Muscle of back (tissue), 11 donors: ENCODE measurements around the gene PHLPP2. TPM values are rescaled to one million over a fixed set of nuclear protein-coding genes. Genes with fewer than 3 reads are reported as not detected.

ENCODE experiments used
- DNase-seq, 3 donors: peaks; one replicate each; pipeline versions ENCODE4 v3.0.0 to v3.0.0-alpha.2; 2013
- polyA plus RNA-seq, 10 donors: library from polyadenylated mRNA; unstranded; fragments of 120-200 nt; gene quantifications; one replicate each; pipeline ENCODE4 v1.2.1, GENCODE V29; 2013; ENCODE audit not compliant: insufficient read length in 10 of 10

PHLPP2 gene
- polyA plus RNA-seq, 10 donors: 4.9 to 7.8 (median 6.3) TPM

DNA sequence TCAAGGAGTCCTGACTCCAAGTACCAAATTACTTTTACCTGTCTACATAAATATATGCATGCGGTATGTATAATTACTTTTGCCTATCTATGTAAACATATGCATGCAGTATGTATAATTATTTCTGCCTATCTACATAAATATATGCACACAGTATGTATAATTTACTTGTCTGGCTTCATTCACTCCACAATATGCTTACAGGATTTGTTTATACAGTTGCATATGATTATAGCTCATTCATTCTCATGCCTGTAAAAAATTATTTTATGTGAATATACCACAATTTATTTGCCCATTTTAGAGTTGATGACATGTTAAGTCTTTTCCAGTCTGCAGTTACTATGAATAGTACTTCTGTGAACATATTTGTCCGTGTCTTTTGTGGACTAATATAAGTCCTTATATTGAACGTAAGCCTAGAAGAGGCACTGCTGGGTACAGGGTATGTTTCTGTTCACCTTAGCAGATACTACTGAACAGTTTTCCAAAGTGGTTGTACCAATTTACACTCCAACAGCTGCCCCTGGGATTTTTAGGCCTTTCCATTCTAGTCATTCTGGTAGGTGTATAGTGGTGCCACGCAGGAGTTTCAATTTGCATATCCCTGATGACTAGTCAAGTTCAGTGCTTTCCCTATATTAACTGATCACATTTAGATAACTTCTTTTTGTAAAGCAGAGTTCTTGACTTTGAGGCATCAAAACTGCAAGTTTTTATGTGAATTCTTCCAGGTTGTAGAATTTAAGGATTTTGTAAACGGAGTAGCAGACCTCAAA, 51.5 kb downstream of the PHLPP2 start:
- no peak for DNase-seq

- no peak for DNase-seq
Measured at GRCh38 chr16:71672125-71672524, 52.4 kb downstream of the PHLPP2 start.

- no peak for DNase-seq
Measured at GRCh38 chr16:71671165-71671564, 53.3 kb downstream of the PHLPP2 start.

DNA sequence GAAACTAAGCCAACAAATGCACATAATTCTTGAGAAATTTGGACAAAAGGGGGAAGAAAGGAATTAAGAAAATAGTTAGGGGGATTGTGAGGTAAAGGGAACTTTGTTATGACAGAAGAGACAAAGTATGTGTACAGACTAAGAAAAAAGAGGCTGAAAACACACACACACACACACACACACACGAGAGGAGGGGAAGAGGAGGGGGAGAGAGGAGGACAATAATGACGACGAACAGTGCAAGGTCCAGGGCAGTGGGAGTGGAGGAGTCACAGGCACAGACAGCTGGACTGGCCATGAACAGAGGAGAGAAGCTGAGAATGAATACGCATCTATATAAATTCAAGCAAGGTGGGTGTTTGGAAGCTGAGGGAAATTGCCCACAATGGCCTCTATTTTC, 54.0 kb downstream of the PHLPP2 start:
- DNase-seq: no peak

- DNase-seq: no peak
Measured at GRCh38 chr16:71669926-71670536, 54.5 kb downstream of the PHLPP2 start.

DNA sequence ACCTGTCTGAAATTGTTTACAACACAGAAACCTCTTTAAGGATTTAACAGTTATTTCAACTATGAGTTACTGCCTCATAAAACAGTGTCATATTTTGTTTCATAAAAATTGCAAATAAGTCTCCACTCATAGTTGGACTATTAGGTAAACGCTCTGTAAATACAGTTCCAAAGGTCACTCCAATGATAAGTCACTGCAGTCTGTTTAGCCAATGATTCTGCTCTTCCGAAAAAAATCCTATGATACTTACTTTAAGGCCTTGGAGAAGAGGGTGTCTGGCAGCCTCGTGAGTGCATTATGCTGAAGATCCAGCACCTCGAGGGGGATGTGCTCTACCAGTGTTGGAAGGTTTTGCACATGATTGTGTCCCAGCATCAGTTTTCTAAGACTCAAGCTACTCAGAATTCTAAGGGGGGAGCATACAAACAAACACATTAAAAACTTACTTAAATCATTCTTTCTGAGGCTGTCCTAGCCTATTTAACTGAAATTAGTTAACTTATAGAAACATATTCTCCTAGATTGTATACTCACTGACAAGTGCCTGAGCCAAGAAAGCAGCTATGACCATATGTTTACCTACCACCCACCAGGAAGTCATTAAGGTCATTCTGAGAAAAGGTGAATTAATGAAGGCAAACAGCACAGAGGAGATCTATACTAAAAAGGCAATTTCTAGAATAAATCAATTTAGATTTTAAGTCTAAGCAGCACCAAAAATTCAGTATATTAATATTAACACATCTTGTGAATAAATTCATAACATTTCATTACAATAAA, 57.4 kb downstream of the PHLPP2 start:
- DNase-seq: no peak

DNA sequence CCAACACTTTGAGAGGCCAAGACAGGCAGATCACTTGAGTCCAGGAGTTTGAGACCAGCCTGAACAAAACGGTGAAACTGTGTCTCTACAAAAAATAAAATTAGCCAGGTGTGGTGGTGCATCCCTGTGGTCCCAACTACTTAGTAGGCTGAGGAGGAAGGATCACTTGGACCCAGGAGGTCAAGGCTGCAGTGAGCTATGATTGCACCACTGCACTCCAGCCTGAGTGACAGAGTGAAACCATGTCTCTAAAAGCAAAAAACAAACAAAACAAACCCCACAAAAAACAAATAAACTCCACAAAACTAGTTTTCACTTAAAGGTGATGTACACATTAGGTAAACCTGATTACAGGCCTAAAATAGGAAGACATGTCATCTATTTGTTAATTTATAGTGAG, 58.2 kb downstream of the PHLPP2 start:
- no peak for DNase-seq

DNA sequence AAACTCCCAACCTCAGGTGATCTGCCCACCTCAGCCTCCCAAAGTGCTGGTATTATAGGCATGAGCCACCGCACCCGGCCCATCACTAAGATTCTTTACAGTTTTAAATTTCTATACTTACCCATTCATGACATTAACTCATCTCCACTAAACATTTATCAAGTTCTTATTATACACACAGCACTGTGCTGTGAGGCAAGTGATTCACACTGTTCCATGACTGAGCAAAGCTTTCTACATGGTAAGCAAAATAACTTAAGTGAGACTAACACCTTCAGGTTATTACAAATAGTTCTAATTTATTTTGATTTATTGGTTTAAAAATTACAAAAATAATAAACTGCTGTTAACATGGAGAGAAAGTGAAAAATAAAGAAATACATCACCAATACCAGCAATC, 65.0 kb downstream of the PHLPP2 start:
- no peak for DNase-seq

- no peak for DNase-seq
Measured at GRCh38 chr16:71658771-71659170, 65.7 kb downstream of the PHLPP2 start.

GRCh38 chr16:71649704-71650103, 74.8 kb downstream of the PHLPP2 start:
- DNase-seq: no peak

GRCh38 chr16:71648921-71649320, 75.6 kb downstream of the PHLPP2 start:
- no peak for DNase-seq

- DNase-seq: no peak
Measured at GRCh38 chr16:71648162-71648561, 76.3 kb downstream of the PHLPP2 start.

DNA sequence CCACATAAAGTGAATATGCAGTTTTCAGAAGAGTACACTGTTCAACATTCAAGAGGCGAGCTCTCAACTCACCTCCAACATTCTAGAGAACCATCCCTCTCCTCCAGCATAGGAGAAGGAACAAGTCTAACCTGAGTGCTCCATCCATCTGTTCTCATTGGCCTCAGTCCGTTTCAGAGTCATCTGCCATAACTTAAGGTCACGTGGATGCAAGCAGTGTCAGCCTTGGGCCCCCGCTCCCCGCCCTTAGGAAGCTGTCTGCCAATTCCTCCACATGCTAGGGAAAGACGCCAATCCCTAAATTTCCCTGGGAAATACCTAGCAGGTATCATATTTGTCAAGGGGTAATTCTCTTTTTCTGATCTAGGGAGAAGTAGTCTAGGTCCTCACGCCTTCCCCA, 77.1 kb downstream of the PHLPP2 start:
- DNase-seq: no peak

DNA sequence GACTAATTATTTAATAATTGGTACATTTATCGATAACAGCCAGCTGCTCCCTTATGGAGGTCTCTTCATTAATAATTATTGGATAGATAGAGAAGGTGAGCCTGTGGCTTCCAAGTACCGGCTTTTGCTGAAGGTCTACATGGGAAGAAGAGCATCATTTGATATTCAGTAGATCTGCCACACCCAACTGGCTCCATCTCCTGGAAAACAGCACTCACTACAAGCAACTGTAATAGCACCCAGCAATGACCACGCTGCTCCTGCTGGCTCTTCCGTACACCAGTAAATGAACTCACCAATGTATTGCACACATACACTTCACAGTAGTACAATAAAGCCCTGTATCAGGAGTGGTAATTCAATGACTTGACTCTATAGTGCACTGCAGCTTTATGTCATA, 79.1 kb downstream of the PHLPP2 start:
- no peak for DNase-seq

GRCh38 chr16:71637398-71637797, 87.1 kb downstream of the PHLPP2 start:
- DNase-seq: peak in 2 of 3 donors; percentile 30 to 47

- no peak for DNase-seq
Measured at GRCh38 chr16:71635632-71636031, 88.9 kb downstream of the PHLPP2 start.

DNA sequence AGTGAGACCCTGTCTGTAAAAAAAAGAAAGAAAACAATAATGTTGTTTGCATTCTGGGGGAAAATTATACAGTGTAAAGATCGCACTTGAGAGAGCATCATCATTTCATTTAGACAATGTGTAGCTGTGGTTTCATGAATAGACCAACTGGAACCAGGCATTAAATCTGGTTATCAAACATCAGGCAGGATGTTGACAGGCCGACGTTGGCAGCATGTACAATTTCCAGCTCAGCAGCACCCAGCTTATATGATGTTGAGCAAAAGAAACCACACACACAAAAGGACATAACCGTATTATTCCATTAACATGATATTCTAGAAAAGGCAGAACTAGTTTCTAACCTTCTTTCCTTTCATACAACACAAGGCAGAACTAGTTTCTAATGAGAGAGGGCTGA, 92.7 kb downstream of the PHLPP2 start:
- DNase-seq: no peak

- no peak for DNase-seq
Measured at GRCh38 chr16:71630808-71631207, 93.7 kb downstream of the PHLPP2 start.

- no peak for DNase-seq
Measured at GRCh38 chr16:71629278-71630016, 95.1 kb downstream of the PHLPP2 start.

DNA sequence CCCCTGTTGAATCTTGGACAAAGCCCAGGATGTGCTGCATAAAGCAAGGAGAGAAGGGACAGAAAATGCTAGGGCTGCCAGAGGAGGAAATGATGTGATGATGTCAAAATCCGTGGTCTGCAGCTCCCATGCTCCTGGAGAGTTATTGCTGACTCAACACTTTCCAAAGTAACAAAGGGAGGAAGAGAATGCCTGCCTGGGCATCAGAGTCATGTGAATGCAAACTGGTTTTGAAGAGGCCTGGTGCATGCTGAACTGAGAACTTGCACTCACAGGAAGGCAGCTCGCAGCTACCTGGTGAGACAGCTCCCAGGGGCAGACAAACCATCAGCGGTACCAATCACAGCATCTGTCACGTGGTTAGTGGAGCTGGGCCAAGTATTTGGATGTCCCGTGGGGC, 95.7 kb downstream of the PHLPP2 start:
- peak in 2 of 3 donors; percentile 21 to 35 for DNase-seq

- DNase-seq: no peak
Measured at GRCh38 chr16:71627731-71628181, 96.7 kb downstream of the PHLPP2 start.

DNA sequence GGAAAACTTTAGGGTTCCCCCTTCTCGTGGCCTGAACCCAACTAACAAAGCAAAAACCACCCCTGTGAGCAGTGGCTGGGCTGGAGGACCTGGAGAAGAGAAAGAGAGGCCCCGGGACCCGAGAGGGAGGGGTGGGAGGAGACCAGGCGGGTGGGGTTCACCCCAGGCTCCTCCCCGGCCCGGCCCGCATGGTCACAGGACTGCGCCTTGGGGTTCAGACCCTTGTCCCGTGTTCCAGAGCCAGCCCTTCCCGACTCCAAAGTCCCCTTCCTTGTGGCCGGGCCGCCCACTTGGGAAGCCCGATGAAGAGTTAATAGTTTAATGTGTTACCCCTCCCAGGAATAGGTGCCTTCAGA, 97.7 kb downstream of the PHLPP2 start:
- no peak for DNase-seq
